ENCODE results near the gene L1TD1. TPM values are rescaled to one million over a fixed set of nuclear protein-coding genes. Genes with fewer than 3 reads are reported as not detected.

Gene L1TD1
- total and polyA plus RNA-seq, 2 of the 13 experiments (the other 11 are each of a cell fraction or from before 2014, with no cell fraction given) = not detected

DNA sequence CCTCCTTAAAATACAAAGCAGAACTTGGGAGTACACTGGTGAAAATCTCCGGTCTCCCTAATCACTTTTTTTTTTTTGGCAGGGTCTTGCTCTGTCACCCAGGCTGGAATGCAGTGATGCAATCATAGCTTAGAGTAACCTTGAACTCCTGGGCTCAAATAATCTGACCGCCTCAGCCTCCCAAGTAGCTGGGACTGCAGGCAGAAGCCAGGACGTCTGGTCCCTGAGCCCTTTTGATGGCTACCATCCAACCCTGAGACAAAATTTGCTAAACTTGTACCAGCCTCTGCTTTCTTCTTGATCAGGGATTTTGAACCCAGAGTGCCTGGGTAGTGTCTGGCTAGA lies 4.1 kb downstream of the L1TD1 start (continued):
- TF ChIP-seq ZBTB38 (CRISPR knock-in tag; IDR thresholded peaks at IDR 0.05) (no peak), ZFP36L2 (CRISPR knock-in tag; IDR thresholded peaks at IDR 0.05) (no peak), SP1 (IDR thresholded peaks at IDR 0.05) (no peak), SP1 (CRISPR knock-in tag; IDR thresholded peaks at IDR 0.05) (no peak), ZNF333 (CRISPR knock-in tag; IDR thresholded peaks at IDR 0.05; ENCODE audit: borderline replicate concordance) (no peak), TRIM24 (CRISPR knock-in tag; IDR thresholded peaks at IDR 0.05) (no peak), ZIK1 (CRISPR knock-in tag; IDR thresholded peaks at IDR 0.05; ENCODE audit: borderline replicate concordance, low read depth) (no peak), TEAD3 (CRISPR knock-in tag; optimal IDR thresholded peaks at IDR 0.05; ENCODE audit: borderline replicate concordance) (peak; percentile 98), ZNF772 (CRISPR knock-in tag; IDR thresholded peaks at IDR 0.05) (no peak), ZNF468 (CRISPR knock-in tag; IDR thresholded peaks at IDR 0.05) (no peak), ZNF335 (CRISPR knock-in tag; IDR thresholded peaks at IDR 0.05) (no peak), ZSCAN20 (CRISPR knock-in tag; IDR thresholded peaks at IDR 0.05; ENCODE audit: borderline replicate concordance) (no peak), NR1H2 (CRISPR knock-in tag; IDR thresholded peaks at IDR 0.05; ENCODE audit: borderline replicate concordance, low read depth) (no peak), RELA (CRISPR knock-in tag; IDR thresholded peaks at IDR 0.05) (no peak), PITX1 (CRISPR knock-in tag; IDR thresholded peaks at IDR 0.05) (peak; percentile 76; the same call in 1 of the 2 replicates), ZNF24 (IDR thresholded peaks at IDR 0.05) (no peak), MXD4 (CRISPR knock-in tag; IDR thresholded peaks at IDR 0.05) (no peak), ZNF546 (CRISPR knock-in tag; conservative IDR thresholded peaks at IDR 0.05) (no peak), RNF2 (conservative IDR thresholded peaks at IDR 0.05; ENCODE audit: low read depth) (no peak), ZNF136 (CRISPR knock-in tag; IDR thresholded peaks at IDR 0.05; ENCODE audit: low read depth) (no peak), SKI (IDR thresholded peaks at IDR 0.05; ENCODE audit: partially characterized antibody) (peak; percentile 23)
